Tibial nerve (tissue), 4 donors: Measurements from ENCODE around the gene PPP2R2C. TPM values are rescaled to one million over a fixed set of nuclear protein-coding genes. Genes with fewer than 3 reads are reported as not detected.

Experiments
- DNase-seq, 2 donors: peaks; one replicate each; pipeline ENCODE4 v3.0.0-alpha.2; 2019; ENCODE audit warnings: low spot score in 2 of 2
- H3K27ac ChIP-seq, 4 donors: fragments of 200-600 bp; sonication (generic) in 3 of 4; one replicate each; pipeline ENCODE4 v1.5.1; 2017 to 2019; ENCODE audit warnings: mild to moderate bottlenecking in 1 of 4
- H3K27me3 ChIP-seq, 2 donors: fragments of 200-600 bp; sonication (generic) in 1 of 2; one replicate each; pipeline versions ENCODE4 v1.5.1 to v1.6.0; 2017 to 2019
- H3K36me3 ChIP-seq, 3 donors: fragments of 200-600 bp; sonication (generic); one replicate each; pipeline ENCODE4 v1.5.1; 2018 to 2019
- H3K4me1 ChIP-seq, 4 donors: fragments of 200-600 bp; sonication (generic) in 3 of 4; one replicate each; pipeline ENCODE4 v1.5.1; 2017 to 2019
- H3K4me3 ChIP-seq, 4 donors: fragments of 200-600 bp; sonication (generic) in 3 of 4; one replicate each; pipeline ENCODE4 v1.5.1; 2017 to 2019; ENCODE audit warnings: mild to moderate bottlenecking in 1 of 4, moderate library complexity in 1 of 4
- H3K9me3 ChIP-seq, 4 donors: fragments of 200-600 bp; sonication (generic) in 3 of 4; one replicate each; pipeline ENCODE4 v1.5.1; 2017 to 2019
- CTCF ChIP-seq, 5 experiments: fragments of 200-600 bp in 3 of 5; fragments of 450-650 bp in 2 of 5; sonication (generic) in 3 of 5; IDR thresholded peaks; one replicate each; pipeline ENCODE4 v1.5.1; 2016 to 2019; ENCODE audit warnings: antibody characterized with exemption in 5 of 5, mild to moderate bottlenecking in 3 of 5, moderate library complexity in 2 of 5
- EP300 ChIP-seq, 2 donors: sonication (generic); formaldehyde crosslinking; IDR thresholded peaks; one replicate each; pipeline ENCODE4 v1.6.1; 2017; ENCODE audit warnings: antibody characterized with exemption in 2 of 2, mild to moderate bottlenecking in 1 of 2
- POLR2A ChIP-seq, 2 donors: fragments of 450-650 bp; IDR thresholded peaks; one replicate each; pipeline ENCODE4 v1.6.1; 2017; ENCODE audit warnings: antibody characterized with exemption in 2 of 2, mild to moderate bottlenecking in 2 of 2, moderate library complexity in 2 of 2
- WGBS, 2 donors: methylation state at CpG; one replicate each; pipeline ENCODE4 v1.1.5; 2018; 5-methylcytosine and 5-hydroxymethylcytosine counted together
- total RNA-seq, 4 donors: library from RNA; depleted of rRNA; stranded (reverse); fragments of >200 nt; gene quantifications; one replicate each; pipeline ENCODE4 v1.1.0, GENCODE V29; 2016

Gene PPP2R2C
- total RNA-seq, 4 donors from 2014 or later: under 0.01 to 0.66 (median 0.42) TPM; not detected in 1

GRCh38 chr4:6350646-6351045, 121.8 kb downstream of the PPP2R2C start:
- no peak for TF ChIP-seq CTCF (IDR thresholded peaks at IDR 0.05)
- no peak for TF ChIP-seq EP300 (IDR thresholded peaks at IDR 0.05)
- TF ChIP-seq POLR2A (IDR thresholded peaks at IDR 0.05): no peak
- DNase-seq: no peak
- WGBS, 2 donors: 71 to 75% methylated on average over 8 of the region's 8 CpGs

GRCh38 chr4:6349896-6350603, 122.4 kb downstream of the PPP2R2C start:
- TF ChIP-seq EP300 (IDR thresholded peaks at IDR 0.05) (no peak), POLR2A (IDR thresholded peaks at IDR 0.05) (no peak), CTCF (IDR thresholded peaks at IDR 0.05) (no peak)

More at GRCh38 chr4:6350646-6351045, 121.8 kb downstream of the PPP2R2C start:
- Histone ChIP-seq H3K27ac (no peak overlapping the region), H3K27me3 (peaks cover 0 to 3% of the 10 kb centered on the region in 2 donors), H3K4me1 (peaks cover 0 to 10% (median 0%) of the 10 kb centered on the region in 4 donors), H3K4me3 (no peak overlapping the region), H3K36me3 (no peaks in the 10 kb centered on the region), H3K9me3 (peaks cover 0 to 6% (median 0%) of the 10 kb centered on the region in 4 donors)

GRCh38 chr4:6348408-6348807, 124.0 kb downstream of the PPP2R2C start:
- no peak overlapping the region for H3K27ac ChIP-seq
- peaks cover 0 to 3% of the 10 kb centered on the region in 2 donors for H3K27me3 ChIP-seq
- TF ChIP-seq POLR2A (IDR thresholded peaks at IDR 0.05) (no peak), EP300 (IDR thresholded peaks at IDR 0.05) (no peak)
- H3K9me3 ChIP-seq: peaks cover 0 to 13% (median 0%) of the 10 kb centered on the region in 4 donors
- no peak overlapping the region for H3K4me3 ChIP-seq
- DNase-seq: no peak
- 71 to 89% methylated on average over 4 of the region's 4 CpGs for WGBS, 2 donors
- H3K36me3 ChIP-seq: no peaks in the 10 kb centered on the region
- H3K4me1 ChIP-seq: peaks cover 0 to 10% (median 0%) of the 10 kb centered on the region in 4 donors

More at GRCh38 chr4:6349896-6350603, 122.4 kb downstream of the PPP2R2C start:
- 51 to 54% methylated on average over 19 of the region's 19 CpGs for WGBS, 2 donors
- Histone ChIP-seq H3K36me3 (no peaks in the 10 kb centered on the region), H3K9me3 (peaks cover 0 to 12% (median 0%) of the 10 kb centered on the region in 4 donors), H3K27ac (no peak overlapping the region), H3K4me3 (no peak overlapping the region), H3K4me1 (peaks cover 0 to 10% (median 0%) of the 10 kb centered on the region in 4 donors), H3K27me3 (peaks cover 0 to 3% of the 10 kb centered on the region in 2 donors)
- DNase-seq: no peak

- TF ChIP-seq POLR2A (IDR thresholded peaks at IDR 0.05) (no peak), EP300 (IDR thresholded peaks at IDR 0.05) (no peak), CTCF (IDR thresholded peaks at IDR 0.05) (no peak)
Observed at GRCh38 chr4:6347511-6348045, 124.8 kb downstream of the PPP2R2C start.

GRCh38 chr4:6346373-6347110, 125.9 kb downstream of the PPP2R2C start:
- Histone ChIP-seq H3K4me3 (no peak overlapping the region), H3K36me3 (no peaks in the 10 kb centered on the region), H3K4me1 (peaks cover 0 to 10% (median 0%) of the 10 kb centered on the region in 4 donors), H3K27ac (no peak overlapping the region), H3K9me3 (peaks cover 0 to 13% (median 0%) of the 10 kb centered on the region in 4 donors), H3K27me3 (peaks cover 0 to 10% of the 10 kb centered on the region in 2 donors)
- no peak for DNase-seq
- 77 to 87% methylated on average over 15 of the region's 16 CpGs for WGBS, 2 donors
- no peak for TF ChIP-seq POLR2A (IDR thresholded peaks at IDR 0.05)
- TF ChIP-seq EP300 (IDR thresholded peaks at IDR 0.05): no peak
- no peak for TF ChIP-seq CTCF (IDR thresholded peaks at IDR 0.05)

More at GRCh38 chr4:6347511-6348045, 124.8 kb downstream of the PPP2R2C start:
- peaks cover 0 to 10% (median 0%) of the 10 kb centered on the region in 4 donors for H3K4me1 ChIP-seq
- H3K27me3 ChIP-seq: peaks cover 0 to 9% of the 10 kb centered on the region in 2 donors
- no peak overlapping the region for H3K4me3 ChIP-seq
- H3K27ac ChIP-seq: no peak overlapping the region
- DNase-seq: no peak
- WGBS, 2 donors: 63 to 83% methylated on average over 14 to 15 of the region's 17 CpGs
- no peaks in the 10 kb centered on the region for H3K36me3 ChIP-seq
- peaks cover 0 to 13% (median 0%) of the 10 kb centered on the region in 4 donors for H3K9me3 ChIP-seq
